Measurements from ENCODE around the gene C1orf53. TPM values are rescaled to one million over a fixed set of nuclear protein-coding genes. Genes with fewer than 3 reads are reported as not detected.
A peak's percentile ranks its signal among the peaks of the same experiment; 100 is the strongest.
"Not testable (repeated sequence)": the region's sequence is repeated elsewhere in the genome, so short reads cannot be mapped to it uniquely, and the experiment has no call there.

The C1orf53 gene
- 7.2 TPM for total RNA-seq (2021; ENCODE audit: unreplicated experiment)
- polyA plus RNA-seq (2012; ENCODE audit: insufficient read length): 5.8 TPM
- Bru-seq, nascent RNA: percentile 44 among the genes with signal in this experiment
- BruChase-seq, experiment 1, labeled RNA remaining after a 2-hour chase: percentile 38 among the genes with signal in this experiment
- percentile 40 among the genes with signal in this experiment for BruChase-seq, experiment 2, labeled RNA remaining after a 6-hour chase
- long read RNA-seq, partial matches to known transcripts: 1 of 5 reads
- long read RNA-seq, other reads (novel, unspliced or antisense): 1 of 5 reads

DNA sequence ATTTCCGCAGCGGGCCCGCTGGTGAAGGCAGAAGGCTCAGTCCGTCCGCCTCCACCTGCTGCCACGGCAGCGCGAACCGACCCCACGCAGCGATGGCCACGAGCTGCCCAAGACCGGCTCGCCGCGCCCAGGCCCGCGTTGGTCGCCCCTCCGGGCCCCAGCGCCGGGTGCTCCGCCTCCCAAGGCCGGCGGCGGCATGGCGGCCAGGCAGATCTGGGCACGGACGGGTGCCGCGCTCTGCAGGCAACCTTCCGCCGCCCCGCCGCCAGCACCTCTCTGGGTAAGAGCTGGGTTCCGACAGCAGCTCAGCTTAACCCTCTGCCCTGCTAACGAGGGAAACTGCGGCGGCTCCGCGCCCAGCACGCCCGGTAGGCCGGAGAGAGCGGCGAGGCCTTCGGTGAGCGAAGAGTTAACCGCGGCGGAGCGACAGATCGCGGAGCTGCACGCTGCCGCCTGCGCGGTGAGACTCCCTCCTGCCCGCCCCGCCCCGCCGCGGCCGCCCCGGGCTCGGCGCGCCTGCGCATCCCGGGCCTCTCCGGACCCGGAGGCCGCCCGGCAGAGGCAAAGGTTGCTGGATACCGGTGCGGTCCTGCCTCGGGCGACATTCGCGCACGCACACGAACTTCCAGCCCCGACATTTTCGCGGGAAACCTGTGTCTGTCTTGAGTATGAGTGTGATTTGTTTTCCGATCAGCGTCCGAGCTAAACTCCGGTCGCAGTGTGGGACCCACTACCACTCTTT lies at the start of gene C1orf53:
C1orf53 (plus strand) TSS at position 177 of the 742 bp plus-strand sequence; CDS start at position 197, 20 bp downstream.
- peaks cover 5% of the 10 kb centered on the region; the same call in 1 of the 2 replicates for H3K4me1 ChIP-seq (ENCODE audit: control insufficient read depth, insufficient read depth, low read length)
- intact Hi-C loops (cut with micrococcal nuclease; ENCODE audit: unreplicated experiment) (no loop called here), in situ Hi-C loops (cut with HindIII; ENCODE audit: low pct_unique_long_range_greater_than_20kb, low sequenced_read_pairs) (no loop called here)
- H3K27me3 ChIP-seq (ENCODE audit: control insufficient read depth, insufficient read depth, low read length): peaks cover 4% of the 10 kb centered on the region
- H3K4me3 ChIP-seq (ENCODE audit: low read depth in 2 of 2, low read length in 2 of 2): peak within 1 kb of the TSS; percentile 66 to 75
- peak; percentile 99 for ATAC-seq
- ChIA-PET CTCF (no interaction called here), POLR2A (no interaction called here)
- TF ChIP-seq CTCF (IDR thresholded peaks at IDR 0.05): no peak
- peak; percentile 86 for TF ChIP-seq POLR2AphosphoS5 (IDR thresholded peaks at IDR 0.05; ENCODE audit: low read depth, low read length)
- TF ChIP-seq, protein P1, sequence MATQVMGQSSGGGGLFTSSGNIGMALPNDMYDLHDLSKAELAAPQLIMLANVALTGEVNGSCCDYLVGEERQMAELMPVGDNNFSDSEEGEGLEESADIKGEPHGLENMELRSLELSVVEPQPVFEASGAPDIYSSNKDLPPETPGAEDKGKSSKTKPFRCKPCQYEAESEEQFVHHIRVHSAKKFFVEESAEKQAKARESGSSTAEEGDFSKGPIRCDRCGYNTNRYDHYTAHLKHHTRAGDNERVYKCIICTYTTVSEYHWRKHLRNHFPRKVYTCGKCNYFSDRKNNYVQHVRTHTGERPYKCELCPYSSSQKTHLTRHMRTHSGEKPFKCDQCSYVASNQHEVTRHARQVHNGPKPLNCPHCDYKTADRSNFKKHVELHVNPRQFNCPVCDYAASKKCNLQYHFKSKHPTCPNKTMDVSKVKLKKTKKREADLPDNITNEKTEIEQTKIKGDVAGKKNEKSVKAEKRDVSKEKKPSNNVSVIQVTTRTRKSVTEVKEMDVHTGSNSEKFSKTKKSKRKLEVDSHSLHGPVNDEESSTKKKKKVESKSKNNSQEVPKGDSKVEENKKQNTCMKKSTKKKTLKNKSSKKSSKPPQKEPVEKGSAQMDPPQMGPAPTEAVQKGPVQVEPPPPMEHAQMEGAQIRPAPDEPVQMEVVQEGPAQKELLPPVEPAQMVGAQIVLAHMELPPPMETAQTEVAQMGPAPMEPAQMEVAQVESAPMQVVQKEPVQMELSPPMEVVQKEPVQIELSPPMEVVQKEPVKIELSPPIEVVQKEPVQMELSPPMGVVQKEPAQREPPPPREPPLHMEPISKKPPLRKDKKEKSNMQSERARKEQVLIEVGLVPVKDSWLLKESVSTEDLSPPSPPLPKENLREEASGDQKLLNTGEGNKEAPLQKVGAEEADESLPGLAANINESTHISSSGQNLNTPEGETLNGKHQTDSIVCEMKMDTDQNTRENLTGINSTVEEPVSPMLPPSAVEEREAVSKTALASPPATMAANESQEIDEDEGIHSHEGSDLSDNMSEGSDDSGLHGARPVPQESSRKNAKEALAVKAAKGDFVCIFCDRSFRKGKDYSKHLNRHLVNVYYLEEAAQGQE (IDR thresholded peaks at IDR 0.05; ENCODE audit: insufficient read depth in 1 of 2, low read depth in 2 of 2, low read length in 1 of 2): 0 out of 4 replicates have a peak, but pooled peaks of 1 of the 2 experiments have one; percentile 8
- no peak for TF ChIP-seq SIN3A (IDR thresholded peaks at IDR 0.05; ENCODE audit: borderline replicate concordance, insufficient read depth, low read depth, low read length)
- TF ChIP-seq TCF7L2 (IDR thresholded peaks at IDR 0.05; ENCODE audit: low read depth, low read length): peak; percentile 80; the same call in 1 of the 2 replicates
- H3K27ac ChIP-seq (ENCODE audit: low read length): peak within 1 kb of the TSS; percentile 89
- TSS peak; percentile 85 for BruUV-seq (replicated peaks)
- H3K36me3 ChIP-seq (ENCODE audit: control insufficient read depth, insufficient read depth, low read length): no peaks in the 10 kb centered on the region; the same call in 1 of the 2 replicates
- no peak for DNase-seq (ENCODE audit: low read depth, low spot score)
- H3K9me3 ChIP-seq (ENCODE audit: control insufficient read depth, insufficient read depth, low read depth, low read length): no peaks in the 10 kb centered on the region

- intact Hi-C loops (cut with micrococcal nuclease; ENCODE audit: unreplicated experiment); H3K9me3 ChIP-seq (ENCODE audit: control insufficient read depth, insufficient read depth, low read depth, low read length); H3K36me3 ChIP-seq (ENCODE audit: control insufficient read depth, insufficient read depth, low read length); DNase-seq (ENCODE audit: low read depth, low spot score); H3K27me3 ChIP-seq (ENCODE audit: control insufficient read depth, insufficient read depth, low read length); POLR2A ChIA-PET; H3K27ac ChIP-seq (ENCODE audit: low read length); ATAC-seq; BruUV-seq (replicated peaks); CTCF ChIA-PET; in situ Hi-C loops (cut with HindIII; ENCODE audit: low pct_unique_long_range_greater_than_20kb, low sequenced_read_pairs); H3K4me3 ChIP-seq (ENCODE audit: low read depth in 2 of 2, low read length in 2 of 2); H3K4me1 ChIP-seq (ENCODE audit: control insufficient read depth, insufficient read depth, low read length): not testable (repeated sequence)
Observed at GRCh38 chr1:197855751-197856150, 46.7 kb upstream of the C1orf53 start.
